Measurements from ENCODE around the gene MPV17L2.

DNA sequence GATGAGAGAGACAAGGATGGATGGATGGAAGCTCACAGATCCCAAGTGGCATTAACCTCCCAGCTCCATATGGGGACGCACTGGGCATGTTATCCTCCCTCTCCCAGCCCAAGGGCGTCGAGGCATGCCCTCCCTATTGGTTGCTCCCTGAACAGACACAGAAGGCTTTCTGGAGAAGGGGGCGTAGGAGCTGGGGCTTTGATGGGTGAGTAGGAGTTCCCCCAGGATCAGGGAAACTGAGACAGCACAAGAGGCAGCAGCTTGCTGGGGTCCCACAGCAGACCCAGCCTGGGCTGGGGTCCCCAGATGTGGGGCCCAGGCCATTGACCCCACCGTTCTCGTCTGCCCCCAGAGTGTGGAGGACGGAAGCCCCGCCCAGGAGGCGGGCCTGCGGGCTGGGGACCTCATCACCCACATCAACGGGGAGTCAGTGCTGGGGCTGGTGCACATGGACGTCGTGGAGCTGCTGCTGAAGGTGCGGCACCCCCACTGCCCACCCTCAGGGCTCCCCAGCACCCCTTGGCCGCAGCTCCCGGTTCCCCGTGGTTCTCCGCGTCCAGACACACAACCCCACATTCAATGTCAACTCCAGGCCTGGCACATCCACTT, 47.5 kb upstream of the MPV17L2 start:
- TF ChIP-seq, protein P1, sequence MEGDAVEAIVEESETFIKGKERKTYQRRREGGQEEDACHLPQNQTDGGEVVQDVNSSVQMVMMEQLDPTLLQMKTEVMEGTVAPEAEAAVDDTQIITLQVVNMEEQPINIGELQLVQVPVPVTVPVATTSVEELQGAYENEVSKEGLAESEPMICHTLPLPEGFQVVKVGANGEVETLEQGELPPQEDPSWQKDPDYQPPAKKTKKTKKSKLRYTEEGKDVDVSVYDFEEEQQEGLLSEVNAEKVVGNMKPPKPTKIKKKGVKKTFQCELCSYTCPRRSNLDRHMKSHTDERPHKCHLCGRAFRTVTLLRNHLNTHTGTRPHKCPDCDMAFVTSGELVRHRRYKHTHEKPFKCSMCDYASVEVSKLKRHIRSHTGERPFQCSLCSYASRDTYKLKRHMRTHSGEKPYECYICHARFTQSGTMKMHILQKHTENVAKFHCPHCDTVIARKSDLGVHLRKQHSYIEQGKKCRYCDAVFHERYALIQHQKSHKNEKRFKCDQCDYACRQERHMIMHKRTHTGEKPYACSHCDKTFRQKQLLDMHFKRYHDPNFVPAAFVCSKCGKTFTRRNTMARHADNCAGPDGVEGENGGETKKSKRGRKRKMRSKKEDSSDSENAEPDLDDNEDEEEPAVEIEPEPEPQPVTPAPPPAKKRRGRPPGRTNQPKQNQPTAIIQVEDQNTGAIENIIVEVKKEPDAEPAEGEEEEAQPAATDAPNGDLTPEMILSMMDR (conservative IDR thresholded peaks at IDR 0.05; ENCODE audit: low read depth, low read length) = no peak
- TF ChIP-seq, protein P2, sequence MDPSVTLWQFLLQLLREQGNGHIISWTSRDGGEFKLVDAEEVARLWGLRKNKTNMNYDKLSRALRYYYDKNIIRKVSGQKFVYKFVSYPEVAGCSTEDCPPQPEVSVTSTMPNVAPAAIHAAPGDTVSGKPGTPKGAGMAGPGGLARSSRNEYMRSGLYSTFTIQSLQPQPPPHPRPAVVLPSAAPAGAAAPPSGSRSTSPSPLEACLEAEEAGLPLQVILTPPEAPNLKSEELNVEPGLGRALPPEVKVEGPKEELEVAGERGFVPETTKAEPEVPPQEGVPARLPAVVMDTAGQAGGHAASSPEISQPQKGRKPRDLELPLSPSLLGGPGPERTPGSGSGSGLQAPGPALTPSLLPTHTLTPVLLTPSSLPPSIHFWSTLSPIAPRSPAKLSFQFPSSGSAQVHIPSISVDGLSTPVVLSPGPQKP (IDR thresholded peaks at IDR 0.05; ENCODE audit: borderline replicate concordance, low read depth, low read length) = no peak
- TF ChIP-seq CEBPB (IDR thresholded peaks at IDR 0.05; ENCODE audit: low read depth, low read length) (no peak), BHLHE40 (IDR thresholded peaks at IDR 0.05; ENCODE audit: low read depth, low read length) (no peak), POLR2A (IDR thresholded peaks at IDR 0.05; ENCODE audit: low read depth, low read length) (no peak)

All from IMR-90 (cell line).